ENCODE results near the gene OPRM1.
A peak's percentile ranks its signal among the peaks of the same experiment; 100 is the strongest.
"Not testable (repeated sequence)": the region's sequence is repeated elsewhere in the genome, so short reads cannot be mapped to it uniquely, and the experiment has no call there.

Gene OPRM1

GRCh38 chr6:154206996-154207395 is 168.0 kb downstream of the OPRM1 start:
- DNase-seq (ENCODE audit: low read depth) = no peak

- DNase-seq (ENCODE audit: low read depth) = no peak
Observed at GRCh38 chr6:154209555-154209954, 170.5 kb downstream of the OPRM1 start.

- no peak for DNase-seq (ENCODE audit: low read depth)
Observed at GRCh38 chr6:154210678-154211077, 171.6 kb downstream of the OPRM1 start.

- no peak for DNase-seq (ENCODE audit: low read depth)
Observed at GRCh38 chr6:154213782-154214181, 174.7 kb downstream of the OPRM1 start.

GRCh38 chr6:154218301-154218700 is 179.3 kb downstream of the OPRM1 start:
- DNase-seq (ENCODE audit: low read depth) = no peak

GRCh38 chr6:154218787-154219186 is 179.7 kb downstream of the OPRM1 start:
- DNase-seq (ENCODE audit: low read depth) = no peak

GRCh38 chr6:154219250-154219649 is 180.2 kb downstream of the OPRM1 start:
- DNase-seq (ENCODE audit: low read depth) = no peak

- DNase-seq (ENCODE audit: low read depth) = no peak
Observed at GRCh38 chr6:154222716-154223115, 183.7 kb downstream of the OPRM1 start.

GRCh38 chr6:154223296-154223695 is 184.3 kb downstream of the OPRM1 start:
- no peak for DNase-seq (ENCODE audit: low read depth)

- no peak for DNase-seq (ENCODE audit: low read depth)
Observed at GRCh38 chr6:154226461-154226860, 187.4 kb downstream of the OPRM1 start.

- DNase-seq (ENCODE audit: low read depth) = no peak
Observed at GRCh38 chr6:154227862-154228520, 189.0 kb downstream of the OPRM1 start.

GRCh38 chr6:154228521-154228905 is 189.5 kb downstream of the OPRM1 start:
- no peak for DNase-seq (ENCODE audit: low read depth)

- DNase-seq (ENCODE audit: low read depth) = peak; percentile 54
Observed at GRCh38 chr6:154229786-154230185, 190.7 kb downstream of the OPRM1 start.

GRCh38 chr6:154230393-154230792 is 191.4 kb downstream of the OPRM1 start:
- DNase-seq (ENCODE audit: low read depth) = no peak

GRCh38 chr6:154230910-154231595 is 192.0 kb downstream of the OPRM1 start:
- no peak for DNase-seq (ENCODE audit: low read depth)

GRCh38 chr6:154232013-154232910 is 193.2 kb downstream of the OPRM1 start:
- DNase-seq (ENCODE audit: low read depth) = no peak

- no peak for DNase-seq (ENCODE audit: low read depth)
Observed at GRCh38 chr6:154233383-154233782, 194.3 kb downstream of the OPRM1 start.

GRCh38 chr6:154234019-154234772 is 195.2 kb downstream of the OPRM1 start:
- DNase-seq (ENCODE audit: low read depth) = no peak

GRCh38 chr6:154236646-154237301 is 197.7 kb downstream of the OPRM1 start:
- DNase-seq (ENCODE audit: low read depth) = no peak

GRCh38 chr6:154238831-154239230 is 199.8 kb downstream of the OPRM1 start:
- DNase-seq (ENCODE audit: low read depth) = no peak

GRCh38 chr6:154239392-154239791 is 200.4 kb downstream of the OPRM1 start:
- no peak for DNase-seq (ENCODE audit: low read depth)

- DNase-seq (ENCODE audit: low read depth) = not testable (repeated sequence)
Observed at GRCh38 chr6:154241061-154241460, 202.0 kb downstream of the OPRM1 start.

Data from activated T-helper 9 cell treated with anti-CD3 and anti-CD28 coated beads, Interleukin-2, amount 50 U/mL, for 16 hours (primary cell).